Measurements from ENCODE around the gene BAD. TPM values are rescaled to one million over a fixed set of nuclear protein-coding genes. Genes with fewer than 3 reads are reported as not detected.

BAD gene
- total RNA-seq, 2 donors from 2014 or later, result 39.2 to 83.8 TPM

DNA sequence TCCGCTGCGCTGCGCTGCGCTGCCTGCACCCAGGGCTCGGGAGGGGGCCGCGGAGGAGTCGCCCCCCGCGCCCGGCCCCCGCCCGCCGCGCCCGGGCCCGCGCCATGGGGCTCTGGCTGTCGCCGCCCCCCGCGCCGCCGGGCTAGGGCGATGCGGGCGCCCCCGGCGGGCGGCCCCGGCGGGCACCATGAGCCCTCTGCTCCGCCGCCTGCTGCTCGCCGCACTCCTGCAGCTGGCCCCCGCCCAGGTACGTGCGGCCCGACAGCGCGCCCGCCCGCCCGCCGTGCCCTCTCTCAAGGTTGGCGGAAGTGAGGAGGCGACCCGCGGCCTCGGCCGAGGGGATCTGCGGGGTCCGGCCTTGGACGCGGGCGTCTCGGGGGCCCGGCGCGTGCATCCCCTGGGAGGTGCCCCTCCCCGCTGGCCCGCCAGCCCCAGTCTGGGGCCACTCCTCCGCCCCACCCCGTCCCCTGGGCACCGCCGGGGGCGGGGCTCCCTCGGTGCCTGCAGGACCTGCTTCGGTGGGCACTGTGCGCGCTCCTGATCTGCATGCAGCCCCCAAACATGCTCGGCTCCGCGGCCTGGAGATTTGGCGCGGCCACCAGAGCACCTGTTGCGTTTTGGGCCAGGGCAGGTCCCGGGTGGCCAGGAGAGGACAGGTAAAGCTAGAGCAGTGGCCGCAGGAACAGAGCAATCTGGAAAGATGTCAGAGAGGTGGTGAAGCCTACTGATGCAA is 49.7 kb downstream of the BAD start:
- Histone ChIP-seq H3K27ac (peak overlapping the region; percentile 85 to 91), H3K36me3 (peaks cover 11% of the 10 kb centered on the region), H3K4me1 (ENCODE audit: control insufficient read depth in 1 of 2, low read depth in 2 of 2) (peaks cover 25 to 49% of the 10 kb centered on the region in 2 donors), H3K27me3 (replicated peaks; ENCODE audit: insufficient read depth) (no peaks in the 10 kb centered on the region), H3K4me3 (peak overlapping the region; percentile 88), H3K9me3 (no peaks in the 10 kb centered on the region)
- DNase-seq (ENCODE audit: low spot score), result no peak
- TF ChIP-seq, protein P1, sequence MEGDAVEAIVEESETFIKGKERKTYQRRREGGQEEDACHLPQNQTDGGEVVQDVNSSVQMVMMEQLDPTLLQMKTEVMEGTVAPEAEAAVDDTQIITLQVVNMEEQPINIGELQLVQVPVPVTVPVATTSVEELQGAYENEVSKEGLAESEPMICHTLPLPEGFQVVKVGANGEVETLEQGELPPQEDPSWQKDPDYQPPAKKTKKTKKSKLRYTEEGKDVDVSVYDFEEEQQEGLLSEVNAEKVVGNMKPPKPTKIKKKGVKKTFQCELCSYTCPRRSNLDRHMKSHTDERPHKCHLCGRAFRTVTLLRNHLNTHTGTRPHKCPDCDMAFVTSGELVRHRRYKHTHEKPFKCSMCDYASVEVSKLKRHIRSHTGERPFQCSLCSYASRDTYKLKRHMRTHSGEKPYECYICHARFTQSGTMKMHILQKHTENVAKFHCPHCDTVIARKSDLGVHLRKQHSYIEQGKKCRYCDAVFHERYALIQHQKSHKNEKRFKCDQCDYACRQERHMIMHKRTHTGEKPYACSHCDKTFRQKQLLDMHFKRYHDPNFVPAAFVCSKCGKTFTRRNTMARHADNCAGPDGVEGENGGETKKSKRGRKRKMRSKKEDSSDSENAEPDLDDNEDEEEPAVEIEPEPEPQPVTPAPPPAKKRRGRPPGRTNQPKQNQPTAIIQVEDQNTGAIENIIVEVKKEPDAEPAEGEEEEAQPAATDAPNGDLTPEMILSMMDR (IDR thresholded peaks at IDR 0.05), result no peak
- ATAC-seq (ENCODE audit: insufficient number of reproducible peaks, low FRiP score, low read depth), result no peak

- ATAC-seq (ENCODE audit: insufficient number of reproducible peaks, low FRiP score, low read depth) (no peak), DNase-seq (ENCODE audit: low spot score) (no peak)
- peaks cover 11% of the 10 kb centered on the region for H3K36me3 ChIP-seq
- H3K9me3 ChIP-seq, result no peaks in the 10 kb centered on the region
- H3K27ac ChIP-seq, result peak within 1 kb of the TSS; percentile 85 to 91
- peaks cover 31 to 54% of the 10 kb centered on the region in 2 donors for H3K4me1 ChIP-seq (ENCODE audit: control insufficient read depth in 1 of 2, low read depth in 2 of 2)
- TF ChIP-seq, protein P1 (IDR thresholded peaks at IDR 0.05), result no peak
- H3K27me3 ChIP-seq (replicated peaks; ENCODE audit: insufficient read depth), result no peaks in the 10 kb centered on the region
- H3K4me3 ChIP-seq, result peak within 1 kb of the TSS; percentile 88
These were observed 50.4 kb downstream of the BAD start, which contains the start of gene VEGFB for GRCh38 chr11:64233913-64234586. Gene VEGFB, plus strand, starts transcription at chr11:64234584. Its CDS starts 250 bp downstream, at chr11:64234834.

GRCh38 chr11:64232967-64233315 is 51.5 kb downstream of the BAD start:
- Histone ChIP-seq H3K4me3 (no peak overlapping the region), H3K27me3 (replicated peaks; ENCODE audit: insufficient read depth) (no peaks in the 10 kb centered on the region), H3K36me3 (peaks cover 8% of the 10 kb centered on the region), H3K4me1 (ENCODE audit: control insufficient read depth in 1 of 2, low read depth in 2 of 2) (peaks cover 31 to 62% of the 10 kb centered on the region in 2 donors), H3K27ac (no peak overlapping the region), H3K9me3 (no peaks in the 10 kb centered on the region)
- TF ChIP-seq, protein P1 (IDR thresholded peaks at IDR 0.05), result no peak
- DNase-seq (ENCODE audit: low spot score) (no peak), ATAC-seq (ENCODE audit: insufficient number of reproducible peaks, low FRiP score, low read depth) (no peak)

- Histone ChIP-seq H3K27ac (no peak overlapping the region), H3K36me3 (peaks cover 2% of the 10 kb centered on the region), H3K4me3 (no peak overlapping the region), H3K4me1 (ENCODE audit: control insufficient read depth in 1 of 2, low read depth in 2 of 2) (peaks cover 31 to 68% of the 10 kb centered on the region in 2 donors), H3K9me3 (no peaks in the 10 kb centered on the region), H3K27me3 (replicated peaks; ENCODE audit: insufficient read depth) (no peaks in the 10 kb centered on the region)
- DNase-seq (ENCODE audit: low spot score), result no peak
- ATAC-seq (ENCODE audit: insufficient number of reproducible peaks, low FRiP score, low read depth), result no peak
- TF ChIP-seq, protein P1 (IDR thresholded peaks at IDR 0.05), result no peak
These were observed 52.1 kb downstream of the BAD start for GRCh38 chr11:64232182-64232966.

DNA sequence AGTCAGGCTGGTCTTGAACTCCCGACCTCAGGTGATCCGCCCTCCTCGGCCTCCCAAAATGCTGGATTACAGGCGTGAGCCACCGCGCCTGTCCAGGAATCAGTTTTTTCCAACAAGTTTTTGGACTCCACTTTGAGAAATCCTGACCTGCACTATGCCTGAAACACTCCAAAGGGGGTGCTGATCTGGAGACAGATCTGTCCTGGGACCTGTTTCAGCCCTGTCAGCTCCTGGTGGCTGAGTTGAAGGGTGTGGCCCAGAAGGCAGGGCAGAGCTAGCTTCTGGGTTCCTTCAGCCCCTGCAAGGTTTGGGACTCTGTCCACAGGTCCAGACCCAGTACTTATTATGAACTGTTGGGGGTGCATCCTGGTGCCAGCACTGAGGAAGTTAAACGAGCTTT is 52.9 kb downstream of the BAD start:
- DNase-seq (ENCODE audit: low spot score) (no peak), ATAC-seq (ENCODE audit: insufficient number of reproducible peaks, low FRiP score, low read depth) (no peak)
- peaks cover 35 to 76% of the 10 kb centered on the region in 2 donors for H3K4me1 ChIP-seq (ENCODE audit: control insufficient read depth in 1 of 2, low read depth in 2 of 2)
- TF ChIP-seq, protein P1 (IDR thresholded peaks at IDR 0.05), result no peak
- no peaks in the 10 kb centered on the region for H3K36me3 ChIP-seq
- H3K9me3 ChIP-seq, result no peaks in the 10 kb centered on the region
- H3K27me3 ChIP-seq (replicated peaks; ENCODE audit: insufficient read depth), result no peaks in the 10 kb centered on the region
- H3K27ac ChIP-seq, result no peak overlapping the region
- no peak overlapping the region for H3K4me3 ChIP-seq
